ENCODE measurements around the gene ACVRL1. TPM values are rescaled to one million over a fixed set of nuclear protein-coding genes. Genes with fewer than 3 reads are reported as not detected.

ACVRL1 gene
- total RNA-seq, 1 donor from 2014 or later = 11.5 TPM

DNA sequence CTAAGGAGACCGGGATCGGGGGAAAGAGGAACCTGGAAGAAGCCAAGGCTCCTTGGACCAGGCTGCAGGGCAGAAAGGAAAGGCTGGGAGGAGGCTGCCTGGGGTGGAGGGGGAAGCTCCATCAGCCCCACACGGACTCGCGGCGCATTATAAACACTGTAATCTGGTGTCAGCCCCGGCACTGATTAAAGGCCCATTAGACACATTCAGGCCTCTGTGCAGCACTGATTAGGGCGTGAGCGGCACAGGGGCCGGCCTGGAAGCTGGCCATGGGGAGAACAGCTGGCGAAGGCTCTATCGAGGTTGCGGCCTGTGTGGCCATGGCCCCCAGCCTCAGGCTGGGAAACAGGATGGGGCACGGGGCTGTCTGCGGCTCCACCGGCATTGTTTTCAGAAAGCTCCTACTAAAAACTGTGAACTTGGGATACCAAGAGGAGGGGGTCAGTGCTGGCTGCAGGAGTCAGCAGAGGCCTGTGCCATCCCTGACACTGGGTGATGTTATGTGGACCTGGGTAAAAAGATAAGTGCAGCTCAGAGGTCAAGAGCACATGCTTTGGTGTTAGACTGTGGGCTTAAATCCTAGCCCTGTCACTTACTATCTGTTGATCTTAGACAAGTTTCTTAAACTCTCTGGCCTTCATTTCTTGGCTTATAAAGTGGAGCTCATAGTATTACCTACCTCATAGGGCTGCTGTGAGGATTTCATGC lies 10.6 kb downstream of the ACVRL1 start:
- DNase-seq = no peak

DNA sequence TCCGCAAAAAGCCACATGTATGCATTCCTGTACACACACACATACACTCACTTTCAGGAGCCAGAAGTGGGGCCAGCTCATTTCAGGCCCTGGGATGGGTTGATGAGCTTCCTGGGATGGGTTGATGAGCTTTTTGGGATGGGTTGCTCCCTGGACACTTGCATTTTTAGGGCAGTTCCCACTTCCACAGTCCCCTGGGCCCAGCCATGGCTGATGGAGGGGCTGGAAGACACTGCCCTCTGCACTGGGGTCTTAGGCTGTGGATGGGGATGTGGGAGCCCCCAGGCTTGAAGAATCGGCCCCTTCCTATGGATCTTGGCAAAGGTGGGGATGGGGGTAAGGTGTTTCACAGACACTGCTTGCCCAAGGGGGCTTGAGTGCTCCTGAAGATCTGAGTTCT lies 12.7 kb downstream of the ACVRL1 start:
- no peak for DNase-seq

DNA sequence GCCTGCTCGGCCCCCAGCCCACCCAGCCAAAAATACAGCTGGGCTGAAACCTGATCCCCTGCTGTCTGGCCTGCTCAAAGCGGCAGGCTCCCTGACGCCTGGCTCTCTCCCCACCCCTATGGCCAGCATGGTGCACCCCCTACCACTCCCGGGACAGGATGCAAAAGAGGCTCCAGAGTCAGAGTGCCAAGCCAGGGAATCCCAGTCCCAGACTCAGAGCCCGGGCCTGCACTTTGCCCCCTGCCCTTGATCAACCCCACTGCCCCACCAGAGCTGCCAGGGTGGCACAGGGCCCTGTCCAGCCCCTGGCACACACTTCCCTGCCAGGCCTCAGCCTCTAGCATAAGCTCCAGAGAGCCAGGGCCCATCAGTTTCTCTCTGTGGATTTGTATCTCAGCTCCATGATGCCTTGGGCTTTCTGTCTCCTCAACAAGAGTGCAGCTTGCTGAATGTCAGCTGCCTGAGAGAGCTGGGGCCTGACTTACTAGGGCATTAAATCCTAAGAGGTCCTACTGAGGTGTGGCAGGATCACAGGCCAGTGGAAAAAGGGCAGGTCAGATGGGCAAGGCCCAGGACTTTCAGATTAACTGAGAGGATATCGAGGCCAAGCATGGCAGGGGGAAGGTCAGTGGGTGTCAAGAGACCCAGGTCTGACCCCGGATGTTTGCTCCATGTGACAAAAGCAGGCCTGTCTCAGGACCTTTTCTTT lies 13.9 kb downstream of the ACVRL1 start:
- no peak for DNase-seq

DNA sequence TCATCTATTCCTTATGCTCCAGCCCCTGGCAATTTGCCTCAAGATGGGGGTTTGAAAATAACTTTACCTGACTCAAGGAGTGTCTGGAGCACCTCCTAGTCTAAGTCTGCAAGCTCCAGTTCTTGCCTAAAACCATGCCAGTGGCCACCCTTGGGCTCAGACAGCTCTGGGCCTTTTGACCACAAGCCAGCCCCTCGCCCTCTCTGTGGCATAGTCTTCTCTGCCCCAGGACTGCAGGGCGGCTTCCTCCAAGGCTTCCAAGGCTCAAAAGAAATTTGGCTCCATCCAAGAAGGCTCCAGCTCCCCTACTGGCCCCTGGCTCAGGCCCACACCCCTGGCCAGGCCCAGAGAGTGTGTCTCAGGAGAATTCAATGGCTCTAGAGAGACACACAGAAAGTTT lies 14.8 kb downstream of the ACVRL1 start:
- DNase-seq = no peak

DNA sequence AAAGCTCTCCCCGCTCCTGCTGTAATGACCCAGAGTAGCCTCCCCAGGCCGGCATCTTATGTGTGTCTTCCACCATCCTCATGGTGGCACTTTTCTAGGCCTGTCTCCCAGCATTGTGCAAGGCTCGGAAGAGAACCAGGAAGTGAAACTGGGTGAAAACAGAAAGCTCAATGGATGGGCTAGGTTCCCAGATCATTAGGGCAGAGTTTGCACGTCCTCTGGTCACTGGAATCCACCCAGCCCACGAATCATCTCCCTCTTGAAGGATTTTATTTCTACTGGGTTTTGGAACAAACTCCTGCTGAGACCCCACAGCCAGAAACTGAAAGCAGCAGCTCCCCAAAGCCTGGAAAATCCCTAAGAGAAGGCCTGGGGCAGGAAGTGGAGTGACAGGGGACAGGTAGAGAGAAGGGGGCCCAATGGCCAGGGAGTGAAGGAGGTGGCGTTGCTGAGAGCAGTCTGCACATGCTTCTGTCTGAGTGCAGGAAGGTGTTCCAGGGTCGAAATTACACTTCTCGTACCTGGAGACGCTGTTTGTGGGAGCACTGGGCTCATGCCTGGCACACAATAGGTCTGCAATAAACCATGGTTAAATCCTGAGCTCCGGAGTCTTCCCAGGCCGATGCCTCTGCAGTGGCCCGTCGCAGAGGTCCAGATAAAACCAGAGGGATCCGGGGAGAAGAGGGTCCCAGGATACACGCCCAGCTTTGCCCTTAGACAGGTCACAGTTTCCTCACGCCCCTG lies 15.6 kb downstream of the ACVRL1 start:
- no peak for DNase-seq

DNA sequence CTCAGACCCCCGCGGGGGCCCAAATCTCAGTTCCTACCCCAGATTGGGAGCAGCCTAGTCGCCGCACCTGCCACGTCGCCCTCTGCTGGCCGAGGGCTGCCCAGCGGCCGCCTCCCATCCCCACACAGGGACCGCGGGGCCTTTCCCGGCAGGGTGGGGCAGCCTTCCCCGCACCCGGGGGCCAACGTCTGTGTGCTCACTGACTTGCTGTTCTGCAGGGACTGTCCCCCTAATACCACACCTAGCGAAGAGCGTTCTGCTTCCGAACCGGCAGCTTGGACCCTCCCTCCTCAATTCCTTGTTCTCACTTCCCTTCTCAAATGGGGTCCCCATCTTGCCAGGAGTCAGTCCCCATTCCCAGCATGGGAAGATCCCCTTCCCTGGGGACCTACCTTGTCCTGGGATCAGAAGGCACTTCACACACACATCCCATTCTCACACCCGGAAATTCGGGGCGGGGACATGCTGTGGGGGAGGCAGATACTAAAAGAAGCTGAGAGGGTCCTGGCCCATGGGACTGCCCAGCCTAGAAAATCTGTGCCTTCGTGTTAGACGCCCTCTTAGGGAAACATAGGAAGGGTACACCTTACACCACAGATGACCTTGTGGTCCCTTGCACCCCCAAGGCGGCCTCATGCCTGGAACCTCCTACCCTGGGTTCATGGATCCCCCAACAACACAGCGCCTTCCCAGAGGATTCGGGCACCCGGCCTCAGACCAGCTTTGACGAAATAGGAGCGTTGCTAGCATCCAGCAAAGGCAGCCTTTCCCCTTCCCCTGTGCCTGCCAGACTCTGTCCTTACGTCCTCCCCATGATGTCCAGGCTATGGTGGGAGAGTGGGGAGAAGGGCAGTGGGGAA lies 16.4 kb downstream of the ACVRL1 start:
- DNase-seq = no peak

DNA sequence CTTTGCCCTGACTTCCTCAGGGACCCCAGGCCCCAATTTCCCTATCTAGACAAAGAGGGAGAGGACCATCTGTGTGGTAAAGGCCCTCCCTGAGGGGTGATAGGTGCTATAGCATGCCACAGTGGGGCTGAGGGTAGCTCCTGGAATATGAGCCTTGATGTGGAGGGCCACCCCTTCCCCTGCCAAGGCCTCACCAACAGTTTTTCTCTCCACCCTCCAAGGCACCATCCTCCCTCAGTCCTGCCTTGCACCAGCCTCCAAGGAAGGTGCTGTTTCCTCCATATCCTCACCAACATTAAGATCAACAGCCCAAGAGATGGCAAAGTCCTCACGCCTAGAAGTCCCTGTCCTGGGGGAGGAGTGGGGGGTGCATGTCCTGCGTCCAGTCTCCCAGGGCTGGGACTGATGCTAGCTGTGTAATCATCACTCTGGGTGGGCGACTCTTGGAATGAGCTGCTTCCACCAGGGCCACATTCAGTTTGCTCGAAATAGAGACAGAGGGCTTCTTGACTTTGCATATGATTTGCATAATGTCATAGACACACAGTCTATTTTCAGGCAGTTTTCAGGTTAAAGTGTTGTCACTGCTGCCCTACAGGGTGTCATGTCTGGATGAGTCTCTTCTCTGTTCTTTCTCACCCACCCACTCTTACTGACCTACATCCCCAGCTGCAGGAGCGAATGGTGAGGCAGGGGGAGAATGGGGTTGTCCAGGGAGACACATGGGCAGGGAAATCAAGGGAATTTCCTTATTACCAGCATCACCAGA lies 17.4 kb downstream of the ACVRL1 start:
- no peak for DNase-seq

DNA sequence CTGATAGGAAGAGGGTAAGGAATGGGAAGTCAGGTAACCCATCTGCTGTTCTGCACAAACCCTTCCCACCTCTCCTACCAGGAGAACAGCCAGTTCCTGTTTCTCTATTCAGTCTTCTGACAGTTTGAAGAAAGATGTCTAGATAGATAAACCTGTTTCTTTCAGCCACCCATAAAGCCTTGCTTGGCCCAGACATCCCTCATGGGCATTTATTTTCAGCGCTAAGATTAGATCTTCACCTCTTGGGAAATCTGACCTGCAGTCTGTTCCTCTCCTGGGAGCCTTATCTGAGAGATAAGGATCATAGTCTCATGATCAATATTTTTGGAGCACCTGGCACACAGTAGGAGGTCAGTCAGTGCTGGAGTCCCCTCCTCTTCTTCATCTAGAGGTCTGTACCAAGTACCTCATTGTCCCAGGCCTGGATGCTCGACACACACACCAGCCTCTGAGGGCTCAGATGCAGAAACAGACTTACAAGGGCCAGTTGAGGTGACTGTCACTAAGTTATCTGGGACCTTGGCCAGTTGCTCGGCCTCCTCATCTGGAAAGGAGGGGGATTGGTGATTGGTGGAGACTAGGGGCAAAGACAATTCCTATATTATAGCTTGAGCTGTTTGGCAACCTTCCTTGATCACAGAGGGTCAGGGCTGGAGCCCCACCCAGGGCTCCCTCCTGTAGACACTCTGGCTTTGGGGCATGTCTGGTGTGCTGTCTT lies 18.2 kb downstream of the ACVRL1 start:
- DNase-seq = no peak

DNA sequence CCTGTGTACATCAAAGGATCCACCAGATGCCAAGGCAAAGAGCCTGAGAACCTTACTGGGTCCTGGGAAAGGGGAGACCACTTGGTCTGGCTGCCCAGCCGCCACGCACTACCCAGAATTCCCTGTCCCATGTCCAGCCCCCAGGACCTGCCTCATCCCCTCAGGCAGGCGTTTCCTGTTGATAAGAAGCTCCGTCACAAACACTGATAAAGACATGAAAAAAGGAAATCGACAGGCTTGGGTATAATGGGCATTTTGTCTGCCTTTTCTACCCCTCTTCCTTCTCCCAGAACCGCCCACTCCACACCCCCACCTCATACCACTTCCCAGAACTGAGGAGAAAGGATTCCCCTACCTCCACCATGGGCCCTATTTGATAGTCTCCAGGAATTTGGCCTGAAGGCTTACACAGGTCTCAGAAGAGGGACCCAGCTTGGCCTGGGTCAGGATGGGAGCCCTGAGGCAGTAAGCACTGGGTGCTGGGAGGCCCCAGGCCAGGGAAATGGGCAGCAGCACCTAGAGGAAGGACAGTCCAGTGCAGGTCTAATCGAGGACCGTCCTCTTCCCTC lies 18.8 kb downstream of the ACVRL1 start:
- no peak for DNase-seq

DNA sequence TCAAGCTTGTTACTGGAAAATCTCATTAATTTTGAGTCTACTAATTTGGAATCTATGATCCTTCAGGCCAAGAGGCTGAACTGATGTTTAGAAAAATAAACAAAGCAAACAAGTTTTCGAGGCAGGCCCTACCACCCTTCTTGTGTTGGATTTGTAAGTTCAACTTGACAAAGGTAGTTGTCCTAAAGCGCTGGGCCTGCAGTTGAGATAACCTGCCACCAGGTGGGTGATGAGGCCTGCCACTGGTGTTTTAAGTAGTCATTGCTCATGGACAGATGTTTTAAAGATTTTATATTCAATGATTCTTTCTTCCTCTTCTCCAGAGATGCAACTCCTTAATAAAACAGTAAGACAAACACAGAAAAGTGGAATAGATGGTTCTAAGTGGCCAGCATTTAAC lies 19.4 kb downstream of the ACVRL1 start:
- no peak for DNase-seq

DNA sequence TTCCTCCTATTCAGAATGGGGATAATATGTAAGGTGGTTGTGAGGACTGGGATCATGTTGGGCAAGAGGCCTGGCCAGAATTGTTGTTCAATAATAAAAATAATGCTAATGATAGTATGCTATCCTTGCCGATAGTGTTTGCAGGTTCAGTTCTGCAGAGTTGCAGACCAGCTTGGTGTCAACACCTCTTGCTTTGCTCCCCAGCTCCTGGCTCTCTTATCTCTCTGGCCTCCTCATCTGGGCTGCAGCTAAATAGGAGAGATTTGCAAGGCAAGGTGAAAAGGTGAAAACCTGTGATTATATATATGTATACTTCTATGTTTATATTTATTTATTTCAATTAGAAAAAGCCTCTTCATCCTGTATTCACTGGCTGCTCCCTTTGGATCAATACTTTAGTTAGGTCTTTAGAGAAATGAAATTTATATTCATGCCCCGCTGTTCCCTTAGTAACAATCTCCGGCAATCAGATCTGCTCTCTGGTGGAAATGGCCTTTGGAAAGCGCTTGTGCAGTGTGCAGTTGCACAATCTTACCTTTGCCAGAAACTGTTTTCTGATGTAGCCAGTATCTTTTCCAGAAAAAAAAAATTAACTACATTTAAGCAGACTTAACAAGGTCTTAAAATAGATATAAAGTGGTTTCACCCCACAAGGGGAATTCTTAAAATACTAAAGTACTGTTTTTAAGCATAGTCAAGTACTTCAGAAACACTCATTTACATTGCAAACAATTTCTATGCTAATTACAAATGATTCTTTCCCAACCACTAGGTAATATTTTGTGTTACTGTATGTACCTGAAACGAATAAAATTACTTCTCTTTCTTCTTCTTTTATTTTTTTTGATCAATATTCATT lies 25.1 kb downstream of the ACVRL1 start:
- DNase-seq = no peak

DNA sequence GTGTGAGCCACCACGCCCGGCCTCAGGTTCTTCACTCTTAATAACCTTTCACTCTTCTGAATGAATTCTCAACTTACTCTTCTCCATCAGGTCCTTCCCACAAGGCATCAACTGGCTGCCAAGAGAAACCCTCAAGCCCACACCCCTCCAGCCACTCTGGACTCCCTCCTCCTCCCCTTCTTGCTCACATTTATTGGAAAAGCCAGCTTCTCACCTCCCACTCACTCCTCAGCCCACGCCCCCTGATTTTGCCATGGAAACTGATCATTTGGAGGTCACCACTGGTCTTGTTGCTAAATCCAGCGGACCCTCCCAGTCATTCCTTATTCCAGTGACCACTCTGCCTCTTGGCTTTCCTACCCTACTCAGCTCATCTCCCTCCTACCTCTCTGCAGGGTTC lies 26.8 kb downstream of the ACVRL1 start:
- no peak for DNase-seq

DNA sequence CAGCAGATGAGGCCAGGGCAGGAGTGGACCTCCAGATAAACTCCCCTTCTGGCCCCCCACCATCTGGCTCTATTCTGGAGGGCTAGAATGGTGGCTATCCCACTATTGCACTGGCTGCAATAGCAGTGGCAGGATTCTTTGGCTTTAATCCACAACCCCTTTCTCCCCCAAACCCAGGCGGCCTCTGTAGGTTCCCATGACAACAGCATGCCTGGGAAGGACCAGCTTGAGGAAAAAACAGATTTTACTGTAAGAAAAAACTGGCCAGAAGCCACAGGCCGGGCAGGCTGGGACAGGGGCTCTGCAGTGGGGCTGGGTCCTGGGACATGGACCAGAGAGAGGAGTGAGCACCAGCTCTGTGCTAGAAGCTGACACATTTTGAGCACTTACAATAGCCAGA lies 30.6 kb downstream of the ACVRL1 start:
- no peak for DNase-seq

DNA sequence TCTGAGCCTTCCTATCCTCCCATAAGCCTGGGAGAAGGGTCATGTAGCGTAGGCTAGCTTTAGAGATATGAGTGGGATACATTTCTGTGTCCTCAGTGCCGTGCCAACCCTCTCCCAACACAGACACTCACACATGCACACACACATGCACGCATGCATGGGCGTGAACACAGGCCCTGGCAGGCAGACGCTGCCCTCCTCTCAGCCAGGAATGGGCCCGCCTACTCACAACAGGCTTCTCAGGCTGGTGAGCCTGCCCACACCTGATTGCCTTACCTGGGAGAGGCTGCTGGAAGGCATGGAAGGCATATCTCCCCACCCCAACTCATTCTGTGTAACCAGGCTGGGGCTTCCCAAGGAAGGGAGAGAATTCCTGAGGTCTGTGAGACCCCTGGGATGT lies 31.4 kb downstream of the ACVRL1 start:
- DNase-seq = no peak

DNA sequence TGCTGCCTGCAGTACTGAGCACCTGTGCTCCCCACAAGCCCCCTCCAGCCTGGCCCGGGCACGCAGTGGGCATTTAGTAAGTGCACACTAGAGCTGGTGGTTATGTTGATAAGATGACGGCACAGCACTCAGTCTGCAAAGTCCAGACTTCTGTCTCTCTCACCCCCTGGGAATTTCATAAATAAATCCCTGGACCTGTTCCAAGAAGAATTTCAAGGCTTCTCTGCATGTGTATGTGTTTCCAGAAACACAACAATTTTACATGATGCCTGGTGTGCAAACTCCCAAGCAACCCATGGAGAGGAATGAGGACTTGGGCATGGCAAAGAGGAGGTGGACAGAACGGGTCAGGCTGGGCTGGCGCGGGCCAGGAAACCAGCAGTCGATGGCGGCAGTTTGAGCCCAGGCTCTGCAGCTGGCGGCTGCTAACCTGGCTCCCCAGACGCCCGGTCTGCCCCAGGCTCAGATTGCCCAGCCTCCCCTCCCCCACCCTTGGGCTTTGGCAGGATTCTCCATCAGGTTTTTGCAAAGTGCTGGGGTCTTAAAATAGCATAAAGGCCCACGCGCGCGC lies 33.8 kb downstream of the ACVRL1 start:
- DNase-seq = no peak

DNA sequence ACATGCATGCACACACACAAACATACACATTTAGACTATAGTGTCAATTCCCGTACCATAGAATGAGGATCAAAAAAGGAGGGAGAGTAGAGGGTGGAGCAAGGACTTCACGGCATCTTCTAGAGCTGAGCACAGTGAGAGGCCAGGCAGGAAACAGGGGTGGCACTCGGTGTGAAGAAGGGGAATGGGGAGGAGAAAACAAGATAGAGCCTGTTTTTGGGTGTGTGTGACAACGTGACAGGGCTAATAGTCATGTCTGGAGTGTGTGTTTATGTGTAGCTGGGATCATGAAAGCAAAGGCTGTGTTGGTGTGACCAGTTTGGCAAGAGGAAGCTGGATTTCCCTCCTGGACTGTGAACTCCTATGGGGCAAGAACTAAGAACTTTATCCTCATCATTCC lies 34.3 kb downstream of the ACVRL1 start:
- no peak for DNase-seq

DNA sequence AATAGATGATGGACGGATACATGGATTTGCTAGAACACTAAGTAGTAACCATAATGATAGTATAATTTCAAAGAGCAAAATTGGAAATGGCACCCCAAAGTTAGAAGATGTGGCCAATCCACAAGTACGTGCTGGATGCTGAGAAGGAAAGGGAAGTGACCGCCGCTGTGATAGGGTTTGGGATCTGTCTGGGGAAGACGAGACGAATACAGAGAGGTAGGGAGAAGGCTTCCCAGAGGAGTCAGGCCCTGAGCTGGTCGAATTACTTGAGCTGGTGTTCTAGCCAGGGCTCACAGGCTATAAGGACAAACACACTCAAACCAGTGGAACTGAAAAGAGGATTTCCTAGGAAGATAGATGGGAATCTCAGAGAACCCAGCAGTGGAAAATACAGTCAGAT lies 34.8 kb downstream of the ACVRL1 start:
- DNase-seq = no peak

DNA sequence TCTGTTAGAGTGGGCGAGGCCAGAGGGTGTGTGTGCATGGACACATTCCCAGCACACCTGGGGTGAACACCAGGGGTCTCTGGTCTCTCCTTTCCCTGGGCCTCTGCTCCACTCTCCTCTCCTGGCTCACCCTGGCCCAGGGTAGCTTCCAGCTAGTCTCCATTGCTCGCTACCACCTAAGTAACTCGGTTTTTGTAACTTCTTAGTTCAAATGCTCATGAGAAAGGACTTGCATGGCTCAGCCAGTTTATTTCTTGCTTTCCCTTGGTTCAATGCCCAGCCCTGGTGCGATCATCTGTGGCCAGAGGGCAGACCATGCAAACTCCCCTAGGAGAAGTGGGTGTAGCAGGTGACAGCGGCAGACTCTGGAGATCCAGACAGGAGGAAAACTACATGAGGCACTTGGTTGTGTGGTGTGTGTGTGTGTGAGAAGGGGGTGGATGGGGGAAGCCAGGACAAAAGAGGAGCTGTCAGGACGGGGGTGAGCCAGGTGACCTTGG lies 35.2 kb downstream of the ACVRL1 start:
- DNase-seq = no peak

DNA sequence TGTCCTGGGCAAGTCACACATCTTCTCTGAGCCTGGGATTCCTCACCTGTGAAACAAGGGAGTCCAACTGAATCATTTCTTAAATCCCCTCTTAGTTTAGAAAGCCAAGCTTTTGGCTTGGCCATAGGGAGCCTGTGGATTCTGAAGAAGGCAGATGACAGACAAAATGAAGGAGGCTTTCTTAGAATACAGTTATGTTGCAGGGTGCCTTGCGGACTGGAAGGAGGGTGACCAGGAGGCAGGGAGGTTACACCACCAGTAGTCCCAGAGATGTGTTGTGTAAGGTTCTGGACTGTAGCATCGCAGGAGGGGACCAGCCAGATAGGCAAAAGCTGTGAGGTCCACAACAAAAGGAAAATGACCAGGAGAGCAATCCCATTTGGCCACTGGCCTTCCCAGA lies 36.0 kb downstream of the ACVRL1 start:
- no peak for DNase-seq

Data from occipital lobe (tissue), 2 donors.